B cell (primary cell): ENCODE results near the gene CLIP1. TPM values are rescaled to one million over a fixed set of nuclear protein-coding genes. Genes with fewer than 3 reads are reported as not detected.

Experiments used
- ATAC-seq: fragments of 200-7000 bp; cut with Tn5 transposase; one replicate; pipeline ENCODE4 v1.10.0; 2021; ENCODE audit warnings: low read depth, mild to moderate bottlenecking, moderate number of reproducible peaks, moderate library complexity
- CTCF ChIA-PET: fragments of 350-600 bp; sonication (Branson Sonifier 250); formaldehyde crosslinking; loops from one replicate; lab custom pipeline; 2021; ENCODE audit warnings: antibody characterized with exemption, inconsistent platforms; lab: Charles Lee
- POLR2A ChIA-PET: fragments of 350-600 bp; sonication (Branson Sonifier 250); formaldehyde crosslinking; loops from one replicate; lab custom pipeline; 2021; ENCODE audit warnings: antibody characterized with exemption; lab: Charles Lee
- DNase-seq: peaks from one replicate; pipeline ENCODE4 v3.0.0; 2013
- H2AFZ ChIP-seq: 2 replicates; pipeline ENCODE4 v1.6.1; 2012; ENCODE audit warnings: mild to moderate bottlenecking, low read depth, low read length; ENCODE audit not compliant: insufficient read depth, poor library complexity, severe bottlenecking
- H3K27ac ChIP-seq, 2 donors: 1 replicate in 1 of 2; 2 replicates in 1 of 2; pipeline ENCODE4 v1.5.1; 2012 to 2013; ENCODE audit warnings: low read length in 2 of 2, mild to moderate bottlenecking in 2 of 2, moderate library complexity in 1 of 2
- H3K27me3 ChIP-seq, 4 experiments: fragments of 200-600 bp in 1 of 4; sonication (generic) in 1 of 4; replicated peaks in 1 of 4; 1 replicate in 2 of 4; 2 replicates in 2 of 4; pipeline versions ENCODE4 v1.6.1 to v1.7.0; 2013 to 2016; ENCODE audit warnings: low read length in 3 of 4, mild to moderate bottlenecking in 2 of 4, mixed read lengths in 1 of 4, moderate library complexity in 1 of 4; ENCODE audit not compliant: insufficient read depth in 4 of 4, control insufficient read depth in 3 of 4; ENCODE audit errors: control extremely low read depth in 1 of 4
- H3K36me3 ChIP-seq, 2 experiments: replicated peaks in 1 of 2; 1 replicate in 1 of 2; 2 replicates in 1 of 2; pipeline versions ENCODE4 v1.6.1 to v1.7.1; 2013; ENCODE audit warnings: low read length in 1 of 2; ENCODE audit not compliant: insufficient read depth in 2 of 2, control insufficient read depth in 1 of 2; ENCODE audit errors: control extremely low read depth in 1 of 2, extremely low read depth in 1 of 2
- H3K4me1 ChIP-seq, 2 donors: fragments of 200-600 bp in 1 of 2; sonication (generic) in 1 of 2; 1 replicate in 1 of 2; 2 replicates in 1 of 2; pipeline versions ENCODE4 v1.5.1 to v1.6.1; 2013 to 2017; ENCODE audit warnings: low read length in 2 of 2; ENCODE audit not compliant: control insufficient read depth in 2 of 2, insufficient read depth in 2 of 2
- H3K4me2 ChIP-seq: replicated peaks from 2 replicates; pipeline ENCODE3; 2012; ENCODE audit warnings: mild to moderate bottlenecking, low read depth, low read length; ENCODE audit not compliant: poor library complexity, severe bottlenecking
- H3K4me3 ChIP-seq, 5 experiments: fragments of 200-600 bp in 1 of 5; sonication (generic) in 1 of 5; 1 replicate in 3 of 5; 2 replicates in 2 of 5; pipeline versions ENCODE4 v1.5.1 to v1.7.0; 2011 to 2016; ENCODE audit warnings: low read length in 4 of 5, mild to moderate bottlenecking in 4 of 5, low read depth in 2 of 5, control low read depth in 1 of 5, moderate library complexity in 1 of 5; ENCODE audit not compliant: insufficient read depth in 1 of 5; ENCODE audit errors: control extremely low read depth in 1 of 5, extremely low read depth in 1 of 5
- H3K79me2 ChIP-seq: fragments of 200-600 bp; sonication (generic); one replicate; pipeline ENCODE4 v1.6.0; 2016; ENCODE audit warnings: low read length; ENCODE audit not compliant: control insufficient read depth, insufficient read depth
- H3K9ac ChIP-seq: fragments of 200-600 bp; sonication (generic); 2 replicates; pipeline ENCODE4 v1.6.1; 2017; ENCODE audit warnings: mild to moderate bottlenecking, low read length, moderate library complexity
- H3K9me3 ChIP-seq, 3 donors: one replicate each; pipeline versions ENCODE4 v1.6.1 to v1.7.1; 2013; ENCODE audit warnings: low read length in 2 of 3; ENCODE audit not compliant: control insufficient read depth in 2 of 3, insufficient read depth in 1 of 3; ENCODE audit errors: control extremely low read depth in 1 of 3
- H4K20me1 ChIP-seq: 2 replicates; pipeline ENCODE4 v1.6.0; 2012; ENCODE audit warnings: mild to moderate bottlenecking, low read length; ENCODE audit not compliant: insufficient read depth, control insufficient read depth, poor library complexity, severe bottlenecking
- H3K27ac Mint-ChIP-seq: one replicate; pipeline ENCODE4 v1.8.0; 2021; ENCODE audit warnings: mixed read lengths
- H3K27me3 Mint-ChIP-seq: one replicate; pipeline ENCODE4 v1.8.0; 2021; ENCODE audit warnings: mixed read lengths
- H3K4me1 Mint-ChIP-seq: one replicate; pipeline ENCODE4 v1.8.0; 2021; ENCODE audit warnings: mixed read lengths
- H3K4me3 Mint-ChIP-seq: one replicate; pipeline ENCODE4 v1.8.0; 2021; ENCODE audit warnings: mixed read lengths
- H3K9me3 Mint-ChIP-seq: one replicate; pipeline ENCODE4 v1.8.0; 2022; ENCODE audit warnings: mixed read lengths; ENCODE audit not compliant: insufficient read depth
- EZH2 ChIP-seq: IDR thresholded peaks from 2 replicates; pipeline ENCODE4 v1.6.1; 2012; ENCODE audit warnings: borderline replicate concordance, low read depth, mild to moderate bottlenecking, moderate library complexity, low read length; ENCODE audit not compliant: insufficient read depth, poor library complexity, severe bottlenecking
- WGBS: methylation state at CpG from one replicate; pipeline ENCODE4 v1.1.5; 2013; ENCODE audit warnings: missing lambda C conversion rate; ENCODE audit not compliant: insufficient coverage; 5-methylcytosine and 5-hydroxymethylcytosine counted together
- intact Hi-C: fragments of 100-400 bp; cut with micrococcal nuclease; formaldehyde crosslinking; loops from one replicate; pipeline ENCODE4 v1.10.0; 2022
- polyA plus RNA-seq: library from polyadenylated mRNA; depleted of rRNA; stranded (reverse); fragments of >200 nt; gene quantifications from 2 replicates; pipeline ENCODE4 v1.2.3, GENCODE V29; 2012
- total RNA-seq, 2 donors: library from RNA; stranded (reverse); fragments of 120-200 nt in 1 of 2; gene quantifications; 1 replicate in 1 of 2; 2 replicates in 1 of 2; pipeline versions ENCODE4 v1.2.3 to v1.2.4, GENCODE V29; 2013 to 2022
- TF ChIP-seq, protein P1 (sequence below): fragments of 200-600 bp; IDR thresholded peaks from one replicate; pipeline ENCODE4 v1.8.0; 2022; ENCODE audit warnings: antibody characterized with exemption, mild to moderate bottlenecking

CLIP1 gene
- total and polyA plus RNA-seq, 2 donors (not counting 1 experiment from before 2014, with no cell fraction given) = 17.0 to 64.9 TPM

DNA sequence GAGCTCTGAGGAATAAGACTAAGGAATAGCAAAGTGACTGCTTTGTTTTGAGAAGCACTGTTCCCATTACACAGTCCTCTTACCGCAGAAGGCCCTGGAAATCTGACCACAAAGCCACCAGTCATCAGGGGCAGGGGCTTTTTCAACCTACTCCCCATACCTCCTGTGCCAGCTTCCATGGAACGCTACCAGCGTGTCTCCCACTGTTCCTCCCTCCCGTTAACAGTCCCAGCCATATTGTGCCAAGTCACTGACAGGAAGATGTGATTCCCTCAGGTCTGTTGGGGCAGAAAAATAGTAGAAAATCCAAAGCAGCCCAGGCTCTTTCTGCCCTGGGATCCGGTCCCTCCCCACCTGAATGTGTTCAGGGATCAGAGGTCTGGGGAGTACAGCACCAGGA lies 109.5 kb downstream of the CLIP1 start:
- CTCF ChIA-PET = no interaction called here
- H3K9me3 Mint-ChIP-seq = no peaks in the 10 kb centered on the region

DNA sequence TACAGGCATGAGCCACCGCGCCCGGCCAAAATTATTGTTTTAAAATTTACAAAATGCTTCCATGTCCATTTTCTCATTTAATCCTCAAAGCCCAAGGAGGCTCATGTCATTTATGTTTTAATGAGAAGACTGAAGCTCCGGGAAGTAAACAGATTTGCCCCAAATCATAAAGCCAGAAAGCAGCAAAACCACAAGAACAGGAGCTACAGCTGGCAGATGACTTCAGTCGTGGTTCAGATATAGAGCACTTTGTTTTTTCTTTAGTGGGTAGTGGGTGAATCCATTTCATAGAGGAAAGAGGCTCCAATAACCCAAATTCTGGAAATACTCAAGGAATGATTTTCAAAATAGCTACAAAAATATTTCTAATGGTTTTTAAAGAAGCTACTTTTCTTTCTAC lies 110.8 kb downstream of the CLIP1 start:
- no peak for DNase-seq
- peaks cover 0 to 35% of the 10 kb centered on the region in 2 experiments for H3K36me3 ChIP-seq
- Mint-ChIP-seq H3K9me3 (no peaks in the 10 kb centered on the region), H3K27ac (no peak overlapping the region), H3K4me3 (no peak overlapping the region), H3K27me3 (no peaks in the 10 kb centered on the region), H3K4me1 (peaks cover 2% of the 10 kb centered on the region)
- H3K27ac ChIP-seq = no peak overlapping the region
- H3K4me3 ChIP-seq = no peak overlapping the region
- no CpG with 5 or more reads among the region's 5 CpGs for WGBS
- H3K27me3 ChIP-seq = no peaks in the 10 kb centered on the region
- no peak overlapping the region for H3K4me2 ChIP-seq
- TF ChIP-seq, protein P1, sequence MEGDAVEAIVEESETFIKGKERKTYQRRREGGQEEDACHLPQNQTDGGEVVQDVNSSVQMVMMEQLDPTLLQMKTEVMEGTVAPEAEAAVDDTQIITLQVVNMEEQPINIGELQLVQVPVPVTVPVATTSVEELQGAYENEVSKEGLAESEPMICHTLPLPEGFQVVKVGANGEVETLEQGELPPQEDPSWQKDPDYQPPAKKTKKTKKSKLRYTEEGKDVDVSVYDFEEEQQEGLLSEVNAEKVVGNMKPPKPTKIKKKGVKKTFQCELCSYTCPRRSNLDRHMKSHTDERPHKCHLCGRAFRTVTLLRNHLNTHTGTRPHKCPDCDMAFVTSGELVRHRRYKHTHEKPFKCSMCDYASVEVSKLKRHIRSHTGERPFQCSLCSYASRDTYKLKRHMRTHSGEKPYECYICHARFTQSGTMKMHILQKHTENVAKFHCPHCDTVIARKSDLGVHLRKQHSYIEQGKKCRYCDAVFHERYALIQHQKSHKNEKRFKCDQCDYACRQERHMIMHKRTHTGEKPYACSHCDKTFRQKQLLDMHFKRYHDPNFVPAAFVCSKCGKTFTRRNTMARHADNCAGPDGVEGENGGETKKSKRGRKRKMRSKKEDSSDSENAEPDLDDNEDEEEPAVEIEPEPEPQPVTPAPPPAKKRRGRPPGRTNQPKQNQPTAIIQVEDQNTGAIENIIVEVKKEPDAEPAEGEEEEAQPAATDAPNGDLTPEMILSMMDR = no peak
- TF ChIP-seq EZH2 = no peak
- intact Hi-C loops = no loop called here
- H3K4me1 ChIP-seq = no peaks in the 10 kb centered on the region
- no peak overlapping the region for H2AFZ ChIP-seq
- ATAC-seq = no peak
- H3K9me3 ChIP-seq = no peaks in the 10 kb centered on the region
- ChIA-PET CTCF (no interaction called here), POLR2A (no interaction called here)
- no peak overlapping the region for H3K9ac ChIP-seq
- H3K79me2 ChIP-seq = no peaks in the 10 kb centered on the region
- H4K20me1 ChIP-seq = no peaks in the 10 kb centered on the region

More for the DNA sequence above, 109.5 kb downstream of the CLIP1 start:
- no peak overlapping the region for H3K4me2 ChIP-seq
- no peak overlapping the region for H2AFZ ChIP-seq
- POLR2A ChIA-PET = no interaction called here
- DNase-seq (no peak), ATAC-seq (no peak)
- H3K9ac ChIP-seq = no peak overlapping the region
- intact Hi-C loops = no loop called here
- Mint-ChIP-seq H3K27ac (no peak overlapping the region), H3K27me3 (no peaks in the 10 kb centered on the region), H3K4me1 (peaks cover 2% of the 10 kb centered on the region), H3K4me3 (no peak overlapping the region)
- no peaks in the 10 kb centered on the region for H3K27me3 ChIP-seq
- peaks cover 0 to 44% of the 10 kb centered on the region in 2 experiments for H3K36me3 ChIP-seq
- TF ChIP-seq, protein P1 = no peak
- no peak for TF ChIP-seq EZH2
- no peak overlapping the region for H3K4me3 ChIP-seq
- no peak overlapping the region for H3K27ac ChIP-seq
- no peaks in the 10 kb centered on the region for H4K20me1 ChIP-seq
- H3K79me2 ChIP-seq = no peaks in the 10 kb centered on the region
- no peaks in the 10 kb centered on the region for H3K4me1 ChIP-seq
- H3K9me3 ChIP-seq = no peaks in the 10 kb centered on the region
- 95% methylated on average over 2 of the region's 5 CpGs for WGBS
